GM23248 (cell line): ENCODE measurements around the gene RTN4RL2.

Experiments used
- EZH2 ChIP-seq: fragments of 200-600 bp; sonication (generic); IDR thresholded peaks from 2 replicates; pipeline ENCODE4 v1.6.1; 2018; ENCODE audit warnings: antibody characterized with exemption, mild to moderate bottlenecking; ENCODE audit not compliant: insufficient read depth, poor library complexity, severe bottlenecking
- EZH2phosphoT487 ChIP-seq: fragments of 200-600 bp; sonication (generic); IDR thresholded peaks from 2 replicates; pipeline ENCODE4 v1.6.1; 2018; ENCODE audit warnings: antibody characterized with exemption, moderate library complexity, mild to moderate bottlenecking, low read depth; ENCODE audit not compliant: insufficient read depth

DNA sequence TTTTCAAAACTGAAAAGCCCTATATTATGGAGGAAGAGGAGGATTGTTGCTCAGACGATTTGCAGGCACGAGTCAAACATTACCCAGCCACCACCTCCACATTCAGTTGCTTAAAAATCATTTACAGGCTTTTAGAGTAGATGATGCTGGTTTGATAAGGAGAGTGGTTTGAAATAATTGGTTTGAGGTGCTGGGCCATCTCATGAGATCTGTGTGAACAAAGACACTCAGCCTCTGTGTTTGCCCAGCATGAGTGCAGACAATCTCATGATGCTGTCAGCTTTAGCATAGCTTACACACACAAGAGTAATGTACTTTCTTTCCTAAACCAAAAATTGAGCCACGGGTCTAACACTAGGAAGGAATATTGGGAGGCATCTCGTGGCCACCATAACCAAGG lies 37.7 kb upstream of the RTN4RL2 start:
- TF ChIP-seq EZH2 (no peak), EZH2phosphoT487 (no peak)
